OCI-LY3 (cell line): ENCODE results near the gene ZNF213.

ENCODE experiments used
- CTCF ChIP-seq: fragments of 200-600, 300-600 bp; sonication (generic); IDR thresholded peaks from 2 replicates; pipeline ENCODE4 v1.5.1; 2014; ENCODE audit warnings: antibody characterized with exemption, low read length, low read depth
- EZH2phosphoT487 ChIP-seq: fragments of 200-600 bp; shearing (Covaris generic); IDR thresholded peaks from 2 replicates; pipeline ENCODE4 v1.6.1; 2018; ENCODE audit warnings: antibody characterized with exemption, mixed run types, low read depth

- no peak for TF ChIP-seq CTCF
- no peak for TF ChIP-seq EZH2phosphoT487
Observed at GRCh38 chr16:3189869-3190268, 55.0 kb downstream of the ZNF213 start.
